GM06990 (cell line): ENCODE results near the gene NDUFAF5.

ENCODE experiments used
- DNase-seq: peaks from one replicate; pipeline ENCODE4 v3.0.0-alpha.2; 2011; ENCODE audit not compliant: insufficient read length; ENCODE audit errors: extremely low read depth
- H3K27me3 ChIP-seq: replicated peaks from 2 replicates; pipeline ENCODE4 v1.6.0; 2011; ENCODE audit warnings: low read length; ENCODE audit not compliant: control insufficient read depth, insufficient read depth
- H3K36me3 ChIP-seq: 2 replicates; pipeline ENCODE4 v1.5.1; 2011; ENCODE audit warnings: low read length; ENCODE audit not compliant: control insufficient read depth, insufficient read depth
- H3K4me3 ChIP-seq: replicated peaks from 2 replicates; pipeline ENCODE4 v1.5.1; 2011; ENCODE audit warnings: low read depth, mild to moderate bottlenecking, control low read depth, low read length
- CTCF ChIP-seq: IDR thresholded peaks from 2 replicates; pipeline ENCODE4 v1.5.1; 2011; ENCODE audit warnings: low read length, control low read depth, mild to moderate bottlenecking, inconsistent platforms; ENCODE audit not compliant: insufficient read depth, poor library complexity, severe bottlenecking

The NDUFAF5 gene

GRCh38 chr20:13857961-13858360 is 73.1 kb downstream of the NDUFAF5 start:
- Histone ChIP-seq H3K36me3 (no peaks in the 10 kb centered on the region), H3K27me3 (no peaks in the 10 kb centered on the region), H3K4me3 (no peak overlapping the region)
- TF ChIP-seq CTCF: no peak
- no peak for DNase-seq

DNA sequence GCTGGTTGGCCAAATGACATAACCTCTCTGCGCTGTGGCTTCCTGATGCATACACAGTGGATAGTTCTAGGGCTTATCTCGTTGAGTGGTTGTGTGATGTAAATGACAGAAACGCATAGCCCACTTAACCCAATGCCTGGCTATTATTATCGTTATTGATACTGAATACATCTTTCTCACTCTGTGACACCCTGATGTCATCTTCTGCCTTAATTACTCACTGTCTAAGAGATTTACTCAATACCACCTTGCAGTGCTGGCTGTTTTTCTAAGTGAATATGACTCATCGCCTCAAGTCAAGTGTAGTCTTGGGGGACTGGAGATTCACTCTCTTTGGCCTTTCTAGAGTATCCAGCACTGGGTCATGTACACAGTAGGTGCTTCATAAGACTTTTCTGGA is 73.6 kb downstream of the NDUFAF5 start:
- DNase-seq: no peak

GRCh38 chr20:13858871-13859270 is 74.0 kb downstream of the NDUFAF5 start:
- Histone ChIP-seq H3K36me3 (no peaks in the 10 kb centered on the region), H3K27me3 (no peaks in the 10 kb centered on the region), H3K4me3 (no peak overlapping the region)
- TF ChIP-seq CTCF: no peak
- no peak for DNase-seq

More for the DNA sequence above, 73.6 kb downstream of the NDUFAF5 start:
- Histone ChIP-seq H3K27me3 (no peaks in the 10 kb centered on the region), H3K4me3 (no peak overlapping the region), H3K36me3 (no peaks in the 10 kb centered on the region)
- no peak for TF ChIP-seq CTCF

DNA sequence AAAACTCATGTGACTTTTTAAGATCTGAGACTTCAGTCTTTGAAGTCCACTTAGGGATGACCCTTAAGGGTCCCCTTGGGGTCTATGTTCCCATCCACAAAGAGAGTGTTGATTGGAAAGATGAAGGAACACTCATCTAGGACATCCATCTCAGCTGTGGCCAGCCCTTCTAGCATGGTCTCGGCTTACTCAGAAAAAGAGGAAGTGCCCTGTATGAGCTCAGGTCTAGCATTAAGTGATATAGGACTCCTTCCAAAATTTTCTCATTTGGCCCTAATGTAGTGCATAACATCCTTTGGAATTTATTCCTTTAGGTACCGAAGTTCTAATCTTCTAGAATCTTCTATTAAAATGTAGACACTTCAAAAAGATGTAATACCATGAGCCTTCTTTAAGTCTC is 77.4 kb downstream of the NDUFAF5 start:
- Histone ChIP-seq H3K4me3 (no peak overlapping the region), H3K36me3 (no peaks in the 10 kb centered on the region), H3K27me3 (no peaks in the 10 kb centered on the region; the same call in 1 of the 2 replicates)
- DNase-seq: no peak
- no peak for TF ChIP-seq CTCF

DNA sequence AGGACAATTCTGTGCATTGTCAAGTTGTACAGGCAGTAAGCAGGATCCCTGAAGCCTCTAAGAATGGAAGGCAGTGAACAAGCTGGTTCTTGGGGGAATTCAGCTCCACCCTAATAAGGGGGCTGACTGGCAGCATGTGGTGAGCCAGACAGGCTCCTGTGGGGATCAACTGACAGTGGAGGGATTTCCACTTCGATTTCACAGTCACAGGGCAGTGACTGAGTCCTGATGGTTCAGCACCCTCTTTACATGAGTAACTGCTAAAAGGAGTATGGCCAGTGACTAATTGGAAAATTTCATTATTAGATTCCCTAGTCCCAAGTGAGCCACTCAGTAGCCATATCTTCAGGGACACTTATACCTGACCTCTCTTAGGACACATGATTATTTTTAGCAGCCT is 78.4 kb downstream of the NDUFAF5 start:
- no peaks in the 10 kb centered on the region for H3K36me3 ChIP-seq
- no peaks in the 10 kb centered on the region; the same call in 1 of the 2 replicates for H3K27me3 ChIP-seq
- no peak for DNase-seq
- no peak for TF ChIP-seq CTCF
- H3K4me3 ChIP-seq: no peak overlapping the region

GRCh38 chr20:13865156-13865555 is 80.3 kb downstream of the NDUFAF5 start:
- Histone ChIP-seq H3K4me3 (no peak overlapping the region), H3K27me3 (no peaks in the 10 kb centered on the region; the same call in 1 of the 2 replicates), H3K36me3 (no peaks in the 10 kb centered on the region)
- no peak for DNase-seq
- TF ChIP-seq CTCF: no peak
